ENCODE measurements around the gene ANKH. TPM values are rescaled to one million over a fixed set of nuclear protein-coding genes. Genes with fewer than 3 reads are reported as not detected.

The ANKH gene
- total and polyA plus RNA-seq, 8 donors: 6.6 to 57.5 (median 10.6) TPM

- intact Hi-C loops (cut with DNase I): no loop called here
- TF ChIP-seq CTCF (IDR thresholded peaks at IDR 0.05): no peak
- Histone ChIP-seq H3K27me3 (no peaks in the 10 kb centered on the region), H3K9me3 (no peaks in the 10 kb centered on the region), H3K4me1 (no peaks in the 10 kb centered on the region), H3K4me3 (no peak overlapping the region), H3K27ac (no peak overlapping the region), H3K36me3 (no peaks in the 10 kb centered on the region)
- ATAC-seq (no peak), DNase-seq (no peak)
Observed at GRCh38 chr5:14721990-14722656, 149.5 kb downstream of the ANKH start.

GRCh38 chr5:14720236-14720923 lies 151.2 kb downstream of the ANKH start:
- Histone ChIP-seq H3K4me3 (no peak overlapping the region), H3K36me3 (peaks cover 0 to 11% of the 10 kb centered on the region in 2 donors), H3K27me3 (no peaks in the 10 kb centered on the region), H3K9me3 (no peaks in the 10 kb centered on the region), H3K27ac (no peak overlapping the region), H3K4me1 (no peaks in the 10 kb centered on the region)
- DNase-seq (no peak), ATAC-seq (no peak)
- no peak for TF ChIP-seq CTCF (IDR thresholded peaks at IDR 0.05)
- intact Hi-C loops (cut with DNase I): no loop called here

- no peak for ATAC-seq
- Histone ChIP-seq H3K27ac (no peak overlapping the region), H3K4me1 (no peaks in the 10 kb centered on the region), H3K36me3 (peaks cover 0 to 27% of the 10 kb centered on the region in 2 donors), H3K9me3 (no peaks in the 10 kb centered on the region), H3K27me3 (no peaks in the 10 kb centered on the region), H3K4me3 (no peak overlapping the region)
- DNase-seq: no peak
- TF ChIP-seq CTCF (IDR thresholded peaks at IDR 0.05): no peak
- intact Hi-C loops (cut with DNase I): no loop called here
Observed at GRCh38 chr5:14718778-14719177, 152.8 kb downstream of the ANKH start.

- intact Hi-C loops (cut with DNase I): no loop called here
- DNase-seq: no peak
- Histone ChIP-seq H3K27ac (no peak overlapping the region), H3K36me3 (peaks cover 0 to 44% of the 10 kb centered on the region in 2 donors), H3K4me1 (no peaks in the 10 kb centered on the region), H3K27me3 (no peaks in the 10 kb centered on the region), H3K4me3 (no peak overlapping the region), H3K9me3 (no peaks in the 10 kb centered on the region)
- TF ChIP-seq CTCF (IDR thresholded peaks at IDR 0.05): no peak
- no peak for ATAC-seq
Observed at GRCh38 chr5:14716755-14717752, 154.5 kb downstream of the ANKH start.

All from left lung (tissue), 10 donors.